K562 (cell line): ENCODE results near the gene C1orf167. TPM values are rescaled to one million over a fixed set of nuclear protein-coding genes. Genes with fewer than 3 reads are reported as not detected.

ENCODE experiments used
- ATAC-seq: fragments of 200-7000 bp; cut with Tn5 transposase; 3 replicates; pipeline ENCODE4 v1.9.1; 2020; ENCODE audit warnings: moderate library complexity
- BruUV-seq: library from RNA; stranded (reverse); fragments of 400-500 nt; replicated peaks from 2 replicates; lab custom pipeline; 2021; lab: Mats Ljungman, UMichigan
- CTCF ChIA-PET: fragments of 300-600 bp; formaldehyde crosslinking; extraction: SDS; loops from one replicate; lab custom pipeline; 2021; ENCODE audit warnings: low intra/inter-chr PET ratio; lab: Yijun Ruan, JAX
- POLR2A ChIA-PET: fragments of 300-600, 350-650 bp; sonication (Branson Sonifier 250); formaldehyde crosslinking; extraction: SDS; loops from one replicate; lab custom pipeline; 2021; ENCODE audit warnings: antibody characterized with exemption, inconsistent platforms; lab: Yijun Ruan, JAX
- DNase-seq, 4 experiments: peaks; one replicate each; pipeline versions ENCODE4 v3.0.0 to v3.0.0-alpha.2; 2011 to 2018; ENCODE audit warnings: low spot score in 3 of 4, mixed read lengths in 3 of 4; ENCODE audit errors: extremely low read depth in 1 of 4
- FAIRE-seq: peaks from 2 replicates; lab custom pipeline; 2011; peaks lifted over from hg19 to GRCh38; lab: Jason Lieb, UNC
- H2AFZ ChIP-seq: 2 replicates; pipeline ENCODE4 v1.6.0; 2011; ENCODE audit warnings: low read depth, low read length, control low read depth, inconsistent platforms
- H3K27ac ChIP-seq: fragments of 200-600 bp; 3 replicates; pipeline ENCODE4 v1.8.0; 2011; ENCODE audit warnings: low read depth, mild to moderate bottlenecking, control low read depth, inconsistent platforms, low read length, moderate library complexity, mixed read lengths; ENCODE audit errors: extremely low read depth
- H3K27me3 ChIP-seq, 2 experiments: fragments of 300-600 bp in 1 of 2; 2 replicates in 1 of 2; 3 replicates in 1 of 2; pipeline versions ENCODE4 v1.6.0 to v1.8.0; 2011; ENCODE audit warnings: inconsistent platforms in 2 of 2, low read length in 2 of 2, mild to moderate bottlenecking in 1 of 2, mixed read lengths in 1 of 2, moderate library complexity in 1 of 2; ENCODE audit not compliant: control insufficient read depth in 2 of 2, insufficient read depth in 2 of 2
- H3K36me3 ChIP-seq: fragments of 300-600 bp; 3 replicates; pipeline ENCODE4 v1.8.0; 2011; ENCODE audit warnings: mild to moderate bottlenecking, low read length, inconsistent platforms; ENCODE audit not compliant: control insufficient read depth, insufficient read depth
- H3K4me1 ChIP-seq, 2 experiments: fragments of 200-600 bp in 1 of 2; replicated peaks in 1 of 2; 2 replicates in 1 of 2; 3 replicates in 1 of 2; pipeline versions ENCODE4 v1.5.1 to v1.8.0; 2011; ENCODE audit warnings: inconsistent platforms in 2 of 2, low read length in 2 of 2, mild to moderate bottlenecking in 1 of 2, mixed read lengths in 1 of 2, moderate library complexity in 1 of 2; ENCODE audit not compliant: control insufficient read depth in 2 of 2, insufficient read depth in 2 of 2
- H3K4me2 ChIP-seq: 2 replicates; pipeline ENCODE4 v1.6.1; 2011; ENCODE audit warnings: low read length, control low read depth, inconsistent platforms, mixed read lengths; ENCODE audit not compliant: insufficient read depth
- H3K4me3 ChIP-seq: fragments of 200-600 bp; sonication (generic), shearing (Covaris generic); 2 replicates; pipeline ENCODE4 v1.5.1; 2016; ENCODE audit warnings: control low read depth, inconsistent platforms
- H3K79me2 ChIP-seq: fragments of 200-600 bp; 3 replicates; pipeline ENCODE4 v1.8.0; 2011; ENCODE audit warnings: low read length, inconsistent platforms; ENCODE audit not compliant: control insufficient read depth, insufficient read depth
- H3K9ac ChIP-seq, 2 experiments: 2 replicates each; pipeline versions ENCODE4 v1.6.0 to v1.6.1; 2011; ENCODE audit warnings: low read depth in 2 of 2, low read length in 2 of 2, control low read depth in 1 of 2, inconsistent platforms in 1 of 2, mild to moderate bottlenecking in 1 of 2, mixed read lengths in 1 of 2; ENCODE audit not compliant: insufficient read depth in 1 of 2
- H3K9me1 ChIP-seq: one replicate; pipeline ENCODE4 v1.6.0; 2011; ENCODE audit warnings: inconsistent platforms, mild to moderate bottlenecking, low read length, moderate library complexity; ENCODE audit not compliant: control insufficient read depth, insufficient read depth
- H3K9me3 ChIP-seq: replicated peaks from 2 replicates; pipeline ENCODE4 v1.5.1; 2011; ENCODE audit warnings: low read depth, low read length, inconsistent platforms; ENCODE audit not compliant: control insufficient read depth, insufficient read depth
- H4K20me1 ChIP-seq: replicated peaks from 2 replicates; pipeline ENCODE4 v1.6.1; 2011; ENCODE audit warnings: low read length, inconsistent platforms, mixed read lengths; ENCODE audit not compliant: control insufficient read depth, insufficient read depth
- FOXP1 ChIP-seq: sonication (generic); formaldehyde crosslinking; IDR thresholded peaks from 2 replicates; pipeline ENCODE4 v1.8.0; 2022; ENCODE audit warnings: mild to moderate bottlenecking, missing genetic modification reagents
- HDGF ChIP-seq: fragments of 450-650 bp; IDR thresholded peaks from 2 replicates; pipeline ENCODE4 v1.6.1; 2016
- KAT7 ChIP-seq: sonication (generic); formaldehyde crosslinking; IDR thresholded peaks from 2 replicates; pipeline ENCODE4 v1.8.0; 2022; ENCODE audit warnings: missing genetic modification reagents, mild to moderate bottlenecking, borderline replicate concordance
- NCOA1 ChIP-seq: fragments of 450-650 bp; IDR thresholded peaks from 2 replicates; pipeline ENCODE4 v1.6.1; 2016; ENCODE audit warnings: low read depth
- PKNOX1 ChIP-seq: fragments of 450-650 bp; IDR thresholded peaks from 2 replicates; pipeline ENCODE4 v1.6.1; 2016
- RBFOX2 ChIP-seq: fragments of 200-400 bp; formaldehyde crosslinking; IDR thresholded peaks from 2 replicates; pipeline ENCODE4 v1.6.1; 2017; ENCODE audit warnings: low read depth, mild to moderate bottlenecking, low read length, moderate library complexity
- RERE ChIP-seq: sonication (generic); formaldehyde crosslinking; IDR thresholded peaks from 2 replicates; pipeline ENCODE4 v1.8.0; 2023; ENCODE audit warnings: missing genetic modification reagents, mild to moderate bottlenecking, borderline replicate concordance
- SLC30A9 ChIP-seq: fragments of 250-450 bp; sonication (Bioruptor Pico); IDR thresholded peaks from 2 replicates; pipeline ENCODE4 v1.8.0; 2022; ENCODE audit warnings: mild to moderate bottlenecking, moderate library complexity
- ZBTB26 ChIP-seq: fragments of 450-650 bp; formaldehyde crosslinking; IDR thresholded peaks from 2 replicates; pipeline ENCODE4 v1.4.0; 2022; ENCODE audit warnings: missing genetic modification characterization
- ZBTB9 ChIP-seq: fragments of 450-650 bp; formaldehyde crosslinking; IDR thresholded peaks from 2 replicates; pipeline ENCODE4 v1.4.0; 2020; ENCODE audit warnings: mild to moderate bottlenecking, moderate library complexity
- ZFP91 ChIP-seq: sonication (generic); formaldehyde crosslinking; IDR thresholded peaks from 2 replicates; pipeline ENCODE4 v1.8.0; 2022; ENCODE audit warnings: mild to moderate bottlenecking, missing genetic modification reagents
- WGBS: fragments of 100-300 bp; shearing (Covaris generic); methylation state at CpG from one replicate; pipeline ENCODE4 v1.1.6; 2016; ENCODE audit warnings: low coverage, mixed read lengths; ENCODE audit not compliant: insufficient coverage; ENCODE audit errors: missing lambda C conversion rate; 5-methylcytosine and 5-hydroxymethylcytosine counted together
- in situ Hi-C: fragments of 300-500 bp; cut with MboI; formaldehyde crosslinking; loops from 4 replicates; pipeline ENCODE4 v1.15.0; 2018; ENCODE audit warnings: inconsistent platforms, mixed read lengths
- intact Hi-C: fragments of 100-400 bp; cut with micrococcal nuclease; formaldehyde crosslinking; loops from 2 replicates; pipeline ENCODE4 v1.14.2; 2022
- polyA plus RNA-seq, 8 experiments: library from polyadenylated mRNA; depleted of rRNA in 4 of 8; stranded (reverse) in 5 of 8; unstranded in 3 of 8; fragments of >200 nt; fragmentation: Nextera tagmentation in 2 of 8; fragmentation: Illumina TruSeq in 1 of 8; extraction: Ambion mirVana in 2 of 8; extraction: Trizol in 1 of 8; gene quantifications; 2 replicates each; pipeline versions ENCODE4 v1.2.1 to v1.2.3, GENCODE V29; 2011 to 2014; ENCODE audit warnings: inconsistent platforms in 1 of 8, missing spikeins in 1 of 8
- total RNA-seq, 7 experiments: library from RNA; depleted of rRNA in 6 of 7; stranded (reverse); fragments of >200 nt in 6 of 7; fragmentation: Illumina TruSeq in 2 of 7; extraction: Trizol in 2 of 7; gene quantifications; 2 replicates each; pipeline versions ENCODE4 v1.2.1 to v1.2.3, GENCODE V29; 2011 to 2021; ENCODE audit warnings: low replicate concordance in 1 of 7

Gene C1orf167
- total and polyA plus RNA-seq, 9 of the 15 experiments (the other 6 are each of a cell fraction or from before 2014, with no cell fraction given), result 0.22 to 0.86 (median 0.31) TPM; not detected in 2

GRCh38 chr1:11787251-11787803 lies 25.3 kb downstream of the C1orf167 start:
- Histone ChIP-seq H3K4me3 (no peak overlapping the region), H3K9me1 (no peaks in the 10 kb centered on the region), H3K79me2 (peaks cover 9% of the 10 kb centered on the region; the same call in 2 of the 3 replicates), H3K9ac (peak overlapping the region; percentile 27 to 74; a peak in 3 of 4 replicates), H3K9me3 (no peaks in the 10 kb centered on the region), H4K20me1 (no peaks in the 10 kb centered on the region), H3K4me2 (peak overlapping the region; percentile 20), H3K36me3 (peaks cover 48% of the 10 kb centered on the region), H3K27me3 (no peaks in the 10 kb centered on the region), H3K4me1 (peaks cover 66 to 83% of the 10 kb centered on the region in 2 experiments), H2AFZ (no peak overlapping the region), H3K27ac (peak overlapping the region; percentile 80)
- ChIA-PET CTCF (no interaction called here), POLR2A (interaction anchor here (0.6 to 7.6 kb wide), 19 partner anchors 9 to 1747 kb away, joined by 3 to 115 read pairs (median 4); partner anchors contain the start of genes C1orf167, CLCN6, FBXO6 and MTHFR)
- 45% methylated on average over 16 of the region's 16 CpGs for WGBS
- FAIRE-seq (no peak), ATAC-seq (peak; percentile 55), DNase-seq (peak in 1 of 4 experiments; percentile 70)
- BruUV-seq, result no TSS peak
- intact Hi-C loops, result no loop called here
- in situ Hi-C loops, result no loop called here
- TF ChIP-seq NCOA1 (no peak), ZFP91 (CRISPR knock-in tag) (no peak), KAT7 (CRISPR knock-in tag) (no peak), HDGF (no peak), ZBTB26 (CRISPR knock-in tag) (no peak), SLC30A9 (CRISPR knock-in tag) (no peak), RERE (CRISPR knock-in tag) (no peak), ZBTB9 (CRISPR knock-in tag) (no peak), PKNOX1 (no peak), FOXP1 (CRISPR knock-in tag) (0 out of 2 replicates have a peak, but pooled peaks have one; percentile 42), RBFOX2 (peak; percentile 60)
